ENCODE results near the gene EIF4A2.

GRCh38 chr3:186782542-186783057 lies 777 bp upstream of the EIF4A2 start:
- TF ChIP-seq POLR2A (IDR thresholded peaks at IDR 0.05) (no peak), CTCF (IDR thresholded peaks at IDR 0.05) (no peak)
